ENCODE measurements around the gene ABLIM1.

Gene ABLIM1

GRCh38 chr10:114635797-114636550, 22.1 kb downstream of the ABLIM1 start:
- TF ChIP-seq FOXM1 (IDR thresholded peaks at IDR 0.05; ENCODE audit: borderline replicate concordance, low read depth) (no peak; the same call in 1 of the 2 replicates), RAD21 (IDR thresholded peaks at IDR 0.05; ENCODE audit: low read depth) (peak; percentile 61), USF1 (IDR thresholded peaks at IDR 0.05) (no peak), TAF1 (IDR thresholded peaks at IDR 0.05; ENCODE audit: low read depth) (no peak), NFIC (IDR thresholded peaks at IDR 0.05) (peak; percentile 85), YY1 (IDR thresholded peaks at IDR 0.05; ENCODE audit: low read depth) (no peak), ZBTB7A (IDR thresholded peaks at IDR 0.05; ENCODE audit: low read depth) (no peak), MAX (IDR thresholded peaks at IDR 0.05) (peak; percentile 44; the same call in 1 of the 2 replicates), CEBPB (IDR thresholded peaks at IDR 0.05) (no peak), TCF12 (IDR thresholded peaks at IDR 0.05; ENCODE audit: low read depth) (peak; percentile 90), TEAD4 (IDR thresholded peaks at IDR 0.05) (peak; percentile 79), EP300 (IDR thresholded peaks at IDR 0.05; ENCODE audit: borderline replicate concordance) (peak; percentile 71; the same call in 1 of the 2 replicates)
- TF ChIP-seq, protein P1, sequence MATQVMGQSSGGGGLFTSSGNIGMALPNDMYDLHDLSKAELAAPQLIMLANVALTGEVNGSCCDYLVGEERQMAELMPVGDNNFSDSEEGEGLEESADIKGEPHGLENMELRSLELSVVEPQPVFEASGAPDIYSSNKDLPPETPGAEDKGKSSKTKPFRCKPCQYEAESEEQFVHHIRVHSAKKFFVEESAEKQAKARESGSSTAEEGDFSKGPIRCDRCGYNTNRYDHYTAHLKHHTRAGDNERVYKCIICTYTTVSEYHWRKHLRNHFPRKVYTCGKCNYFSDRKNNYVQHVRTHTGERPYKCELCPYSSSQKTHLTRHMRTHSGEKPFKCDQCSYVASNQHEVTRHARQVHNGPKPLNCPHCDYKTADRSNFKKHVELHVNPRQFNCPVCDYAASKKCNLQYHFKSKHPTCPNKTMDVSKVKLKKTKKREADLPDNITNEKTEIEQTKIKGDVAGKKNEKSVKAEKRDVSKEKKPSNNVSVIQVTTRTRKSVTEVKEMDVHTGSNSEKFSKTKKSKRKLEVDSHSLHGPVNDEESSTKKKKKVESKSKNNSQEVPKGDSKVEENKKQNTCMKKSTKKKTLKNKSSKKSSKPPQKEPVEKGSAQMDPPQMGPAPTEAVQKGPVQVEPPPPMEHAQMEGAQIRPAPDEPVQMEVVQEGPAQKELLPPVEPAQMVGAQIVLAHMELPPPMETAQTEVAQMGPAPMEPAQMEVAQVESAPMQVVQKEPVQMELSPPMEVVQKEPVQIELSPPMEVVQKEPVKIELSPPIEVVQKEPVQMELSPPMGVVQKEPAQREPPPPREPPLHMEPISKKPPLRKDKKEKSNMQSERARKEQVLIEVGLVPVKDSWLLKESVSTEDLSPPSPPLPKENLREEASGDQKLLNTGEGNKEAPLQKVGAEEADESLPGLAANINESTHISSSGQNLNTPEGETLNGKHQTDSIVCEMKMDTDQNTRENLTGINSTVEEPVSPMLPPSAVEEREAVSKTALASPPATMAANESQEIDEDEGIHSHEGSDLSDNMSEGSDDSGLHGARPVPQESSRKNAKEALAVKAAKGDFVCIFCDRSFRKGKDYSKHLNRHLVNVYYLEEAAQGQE (IDR thresholded peaks at IDR 0.05; ENCODE audit: low read depth): no peak

GRCh38 chr10:114635101-114635500, 23.0 kb downstream of the ABLIM1 start:
- TF ChIP-seq NFIC (IDR thresholded peaks at IDR 0.05): peak; percentile 9; the same call in 1 of the 2 replicates
- TF ChIP-seq, protein P1 (IDR thresholded peaks at IDR 0.05; ENCODE audit: low read depth): no peak

- TF ChIP-seq CEBPB (IDR thresholded peaks at IDR 0.05): no peak
- TF ChIP-seq EP300 (IDR thresholded peaks at IDR 0.05; ENCODE audit: borderline replicate concordance): peak; percentile 70; the same call in 1 of the 2 replicates
- peak; percentile 58; the same call in 1 of the 2 replicates for TF ChIP-seq TCF12 (IDR thresholded peaks at IDR 0.05; ENCODE audit: low read depth)
- no peak; the same call in 1 of the 2 replicates for TF ChIP-seq RAD21 (IDR thresholded peaks at IDR 0.05; ENCODE audit: low read depth)
- TF ChIP-seq NFIC (IDR thresholded peaks at IDR 0.05): peak; percentile 50; the same call in 1 of the 2 replicates
- peak; percentile 74 for TF ChIP-seq TEAD4 (IDR thresholded peaks at IDR 0.05)
- no peak for TF ChIP-seq ZBTB7A (IDR thresholded peaks at IDR 0.05; ENCODE audit: low read depth)
- TF ChIP-seq TAF1 (IDR thresholded peaks at IDR 0.05; ENCODE audit: low read depth): no peak
- 0 out of 2 replicates have a peak, but pooled peaks have one; percentile 15 for TF ChIP-seq MAX (IDR thresholded peaks at IDR 0.05)
- TF ChIP-seq, protein P1 (IDR thresholded peaks at IDR 0.05; ENCODE audit: low read depth): no peak
- TF ChIP-seq USF1 (IDR thresholded peaks at IDR 0.05): peak; percentile 27; the same call in 1 of the 2 replicates
- TF ChIP-seq YY1 (IDR thresholded peaks at IDR 0.05; ENCODE audit: low read depth): no peak
- TF ChIP-seq CREB1 (IDR thresholded peaks at IDR 0.05; ENCODE audit: low read depth): no peak
- no peak for TF ChIP-seq EGR1 (IDR thresholded peaks at IDR 0.05)
- TF ChIP-seq FOXM1 (IDR thresholded peaks at IDR 0.05; ENCODE audit: borderline replicate concordance, low read depth): no peak
Measured at GRCh38 chr10:114634609-114634979, 23.5 kb downstream of the ABLIM1 start.

Measured in Ishikawa (cell line).